22Rv1 (cell line): ENCODE data around the gene CYP26B1.

Source experiments
- H3K27ac ChIP-seq: fragments of 450-650 bp; 2 replicates; pipeline ENCODE4 v1.5.1; 2017
- CTCF ChIP-seq: fragments of 450-650 bp; IDR thresholded peaks from 2 replicates; pipeline ENCODE4 v1.5.1; 2017; ENCODE audit warnings: mild to moderate bottlenecking
- ZFX ChIP-seq: fragments of 450-650 bp; IDR thresholded peaks from 2 replicates; pipeline ENCODE4 v1.6.1; 2017; ENCODE audit warnings: antibody characterized with exemption, borderline replicate concordance

The CYP26B1 gene

GRCh38 chr2:72084584-72084976 is 63.1 kb downstream of the CYP26B1 start:
- TF ChIP-seq CTCF (no peak), ZFX (no peak)
- no peak overlapping the region for H3K27ac ChIP-seq

- no peak overlapping the region for H3K27ac ChIP-seq
- TF ChIP-seq ZFX (no peak), CTCF (no peak)
These were observed 63.7 kb downstream of the CYP26B1 start for GRCh38 chr2:72083751-72084583.

- TF ChIP-seq ZFX (no peak), CTCF (no peak)
- no peak overlapping the region for H3K27ac ChIP-seq
These were observed 64.8 kb downstream of the CYP26B1 start for GRCh38 chr2:72082887-72083286.

GRCh38 chr2:72082021-72082601 is 65.6 kb downstream of the CYP26B1 start:
- no peak overlapping the region for H3K27ac ChIP-seq
- no peak for TF ChIP-seq CTCF
- TF ChIP-seq ZFX: no peak

- TF ChIP-seq ZFX (no peak), CTCF (no peak)
These were observed 66.2 kb downstream of the CYP26B1 start for GRCh38 chr2:72081451-72081850.

GRCh38 chr2:72080286-72081145 is 67.1 kb downstream of the CYP26B1 start:
- no peak overlapping the region for H3K27ac ChIP-seq
- TF ChIP-seq ZFX (no peak), CTCF (no peak)

More at GRCh38 chr2:72081451-72081850, 66.2 kb downstream of the CYP26B1 start:
- no peak overlapping the region for H3K27ac ChIP-seq
